Keratinocyte (primary cell): Measurements from ENCODE around the gene RALGPS1. TPM values are rescaled to one million over a fixed set of nuclear protein-coding genes. Genes with fewer than 3 reads are reported as not detected.

Experiments used
- DNase-seq: peaks from one replicate; pipeline ENCODE4 v3.0.0-alpha.2; 2011; ENCODE audit warnings: low read depth, missing footprints, low spot score
- FAIRE-seq: peaks from 2 replicates; lab custom pipeline; 2011; peaks lifted over from hg19 to GRCh38; lab: Jason Lieb, UNC
- H2AFZ ChIP-seq: 2 replicates; pipeline ENCODE4 v1.6.0; 2012; ENCODE audit warnings: low read length, control low read depth, inconsistent platforms; ENCODE audit not compliant: control insufficient read depth
- H3K27ac ChIP-seq: 2 replicates; pipeline ENCODE4 v1.5.1; 2011; ENCODE audit warnings: low read length; ENCODE audit not compliant: control insufficient read depth, insufficient read depth
- H3K27me3 ChIP-seq: 3 replicates; pipeline ENCODE4 v1.6.0; 2011; ENCODE audit warnings: low read length; ENCODE audit not compliant: control insufficient read depth, insufficient read depth; ENCODE audit errors: extremely low read depth
- H3K36me3 ChIP-seq, 2 experiments: 2 replicates in 1 of 2; 3 replicates in 1 of 2; pipeline ENCODE4 v1.5.1; 2011; ENCODE audit warnings: low read length in 2 of 2, mild to moderate bottlenecking in 1 of 2; ENCODE audit not compliant: control insufficient read depth in 2 of 2, insufficient read depth in 2 of 2; ENCODE audit errors: extremely low read depth in 1 of 2
- H3K4me1 ChIP-seq: 3 replicates; pipeline ENCODE4 v1.5.1; 2011; ENCODE audit warnings: low read length; ENCODE audit not compliant: control insufficient read depth, insufficient read depth; ENCODE audit errors: extremely low read depth
- H3K4me2 ChIP-seq: 3 replicates; pipeline ENCODE4 v1.6.0; 2011; ENCODE audit warnings: low read depth, low read length; ENCODE audit not compliant: control insufficient read depth, insufficient read depth; ENCODE audit errors: extremely low read depth
- H3K4me3 ChIP-seq, 3 experiments: fragments of 200-600 bp in 1 of 3; sonication (generic) in 1 of 3; 2 replicates in 2 of 3; 3 replicates in 1 of 3; pipeline ENCODE4 v1.5.1; 2011 to 2016; ENCODE audit warnings: low read length in 3 of 3, mild to moderate bottlenecking in 3 of 3, control low read depth in 2 of 3, inconsistent platforms in 1 of 3, low read depth in 1 of 3, mixed read lengths in 1 of 3, mixed run types in 1 of 3, moderate library complexity in 1 of 3; ENCODE audit not compliant: control insufficient read depth in 2 of 3, insufficient read depth in 2 of 3; ENCODE audit errors: extremely low read depth in 1 of 3
- H3K79me2 ChIP-seq: 2 replicates; pipeline ENCODE4 v1.6.0; 2012; ENCODE audit warnings: low read length; ENCODE audit not compliant: control insufficient read depth, insufficient read depth
- H3K9ac ChIP-seq: 3 replicates; pipeline ENCODE4 v1.6.0; 2011; ENCODE audit warnings: low read length; ENCODE audit not compliant: control insufficient read depth, insufficient read depth; ENCODE audit errors: extremely low read depth
- H3K9me1 ChIP-seq: 3 replicates; pipeline ENCODE4 v1.6.0; 2011; ENCODE audit warnings: low read length; ENCODE audit not compliant: control insufficient read depth, insufficient read depth; ENCODE audit errors: extremely low read depth
- H3K9me3 ChIP-seq: 2 replicates; pipeline ENCODE4 v1.5.1; 2012; ENCODE audit warnings: low read depth, low read length; ENCODE audit not compliant: control insufficient read depth
- H4K20me1 ChIP-seq: 3 replicates; pipeline ENCODE4 v1.6.0; 2011; ENCODE audit warnings: low read length; ENCODE audit not compliant: control insufficient read depth, insufficient read depth; ENCODE audit errors: extremely low read depth
- CTCF ChIP-seq, 3 experiments: IDR thresholded peaks in 1 of 3; conservative IDR thresholded peaks in 1 of 3; optimal IDR thresholded peaks in 1 of 3; 2 replicates in 2 of 3; 3 replicates in 1 of 3; pipeline versions ENCODE3 to v1.5.1; 2011; ENCODE audit warnings: low read length in 3 of 3, mild to moderate bottlenecking in 3 of 3, moderate library complexity in 2 of 3, control low read depth in 1 of 3, inconsistent platforms in 1 of 3; ENCODE audit not compliant: insufficient read depth in 2 of 3; ENCODE audit errors: extremely low read depth in 1 of 3
- EZH2 ChIP-seq: IDR thresholded peaks from one replicate; pipeline ENCODE4 v1.6.1; 2012; ENCODE audit warnings: inconsistent platforms, mild to moderate bottlenecking, low read length, moderate library complexity
- dilution Hi-C: fragments of 300-500 bp; cut with MboI; formaldehyde crosslinking; loops from one replicate; pipeline ENCODE4 v1.7.0; 2020; ENCODE audit warnings: low sequenced_read_pairs; ENCODE audit not compliant: extremely low pct_ligation_motif_present
- polyA plus RNA-seq, 5 experiments: library from polyadenylated mRNA; depleted of rRNA in 3 of 5; stranded (reverse) in 3 of 5; stranded (forward) in 1 of 5; unstranded in 1 of 5; fragments of >200 nt; gene quantifications; 1 replicate in 1 of 5; 2 replicates in 3 of 5; 3 replicates in 1 of 5; pipeline versions ENCODE4 v1.2.1 to v1.2.3, GENCODE V29; 2011 to 2012; ENCODE audit warnings: missing spikeins in 2 of 5, low read depth in 1 of 5, low replicate concordance in 1 of 5

RALGPS1 gene
- polyA plus RNA-seq, 1 donor (not counting 4 experiments of a cell fraction or from before 2014, with no cell fraction given), result 0.56 TPM

DNA sequence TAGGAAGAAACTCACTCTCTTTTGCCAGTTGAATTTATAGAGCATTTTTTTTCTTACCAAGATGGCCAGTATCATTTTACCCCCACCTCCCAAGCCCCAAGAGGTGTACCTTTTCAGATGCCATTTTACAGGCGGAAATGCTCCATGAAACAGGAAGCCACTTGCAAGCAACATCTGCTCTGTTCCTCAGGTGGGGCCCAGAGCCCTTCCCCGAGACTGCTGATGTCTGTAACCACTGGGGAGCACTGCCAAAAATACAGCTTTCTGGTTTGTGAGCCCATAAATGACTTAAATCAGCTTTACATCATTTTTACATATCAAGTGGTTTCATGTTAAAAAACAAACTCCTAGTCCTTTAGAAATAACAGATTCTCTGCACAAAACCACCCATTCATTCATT, 307.1 kb downstream of the RALGPS1 start:
- no peak for TF ChIP-seq CTCF (optimal IDR thresholded peaks at IDR 0.05 in 1 of 3, IDR thresholded peaks at IDR 0.05 in 1 of 3, conservative IDR thresholded peaks at IDR 0.05 in 1 of 3; ENCODE audit: extremely low read depth in 1 of 3, insufficient read depth in 2 of 3, low read length in 3 of 3)
- no peak for DNase-seq
- Histone ChIP-seq H3K4me2 (no peak overlapping the region), H3K9ac (no peak overlapping the region), H4K20me1 (no peaks in the 10 kb centered on the region), H3K36me3 (no peaks in the 10 kb centered on the region), H3K27me3 (peaks cover 20% of the 10 kb centered on the region), H3K9me3 (no peaks in the 10 kb centered on the region), H2AFZ (no peak overlapping the region), H3K79me2 (no peaks in the 10 kb centered on the region), H3K4me3 (no peak overlapping the region), H3K9me1 (no peaks in the 10 kb centered on the region), H3K27ac (no peak overlapping the region), H3K4me1 (peaks cover 3% of the 10 kb centered on the region)
- FAIRE-seq, result no peak
- dilution Hi-C loops, result no loop called here

GRCh38 chr9:127222388-127223095, 308.0 kb downstream of the RALGPS1 start:
- FAIRE-seq, result no peak
- no peak overlapping the region for H3K4me2 ChIP-seq

More at GRCh38 chr9:127222388-127223095, 308.0 kb downstream of the RALGPS1 start:
- no peak overlapping the region for H3K4me3 ChIP-seq
- dilution Hi-C loops, result no loop called here
- H3K4me1 ChIP-seq, result peaks cover 3% of the 10 kb centered on the region
- peaks cover 20% of the 10 kb centered on the region for H3K27me3 ChIP-seq
- no peaks in the 10 kb centered on the region for H3K9me1 ChIP-seq
- H3K36me3 ChIP-seq, result no peaks in the 10 kb centered on the region
- no peak overlapping the region for H2AFZ ChIP-seq
- H3K9me3 ChIP-seq, result no peaks in the 10 kb centered on the region
- H3K79me2 ChIP-seq, result no peaks in the 10 kb centered on the region
- H3K27ac ChIP-seq, result no peak overlapping the region
- H4K20me1 ChIP-seq, result no peaks in the 10 kb centered on the region
- no peak for DNase-seq
- H3K9ac ChIP-seq, result no peak overlapping the region
- no peak for TF ChIP-seq CTCF (optimal IDR thresholded peaks at IDR 0.05 in 1 of 3, IDR thresholded peaks at IDR 0.05 in 1 of 3, conservative IDR thresholded peaks at IDR 0.05 in 1 of 3; ENCODE audit: extremely low read depth in 1 of 3, insufficient read depth in 2 of 3, low read length in 3 of 3)
- no peak for TF ChIP-seq EZH2
